Mucosa of stomach (tissue), 1 donor: ENCODE data around the gene INAFM1.
"Not testable (repeated sequence)": the region's sequence is repeated elsewhere in the genome, so short reads cannot be mapped to it uniquely, and the experiment has no call there.

Source experiments
- H3K27me3 ChIP-seq: one replicate; pipeline ENCODE4 v1.7.0; 2013; ENCODE audit warnings: mild to moderate bottlenecking, low read length; ENCODE audit not compliant: control insufficient read depth, insufficient read depth
- H3K36me3 ChIP-seq: one replicate; pipeline ENCODE4 v1.7.0; 2013; ENCODE audit warnings: low read length; ENCODE audit not compliant: control insufficient read depth, insufficient read depth
- H3K4me1 ChIP-seq: one replicate; pipeline ENCODE4 v1.7.0; 2013; ENCODE audit warnings: mild to moderate bottlenecking, low read length; ENCODE audit not compliant: control insufficient read depth, insufficient read depth
- H3K4me3 ChIP-seq: one replicate; pipeline ENCODE4 v1.7.0; 2013; ENCODE audit warnings: low read length
- H3K9ac ChIP-seq: one replicate; pipeline ENCODE4 v1.7.0; 2013; ENCODE audit warnings: mild to moderate bottlenecking, low read length, moderate library complexity
- H3K9me3 ChIP-seq: one replicate; pipeline ENCODE4 v1.7.0; 2013; ENCODE audit warnings: mild to moderate bottlenecking, low read length, moderate library complexity; ENCODE audit not compliant: control insufficient read depth
- donor health status: Pancreatic carcinoma.

Gene INAFM1

DNA sequence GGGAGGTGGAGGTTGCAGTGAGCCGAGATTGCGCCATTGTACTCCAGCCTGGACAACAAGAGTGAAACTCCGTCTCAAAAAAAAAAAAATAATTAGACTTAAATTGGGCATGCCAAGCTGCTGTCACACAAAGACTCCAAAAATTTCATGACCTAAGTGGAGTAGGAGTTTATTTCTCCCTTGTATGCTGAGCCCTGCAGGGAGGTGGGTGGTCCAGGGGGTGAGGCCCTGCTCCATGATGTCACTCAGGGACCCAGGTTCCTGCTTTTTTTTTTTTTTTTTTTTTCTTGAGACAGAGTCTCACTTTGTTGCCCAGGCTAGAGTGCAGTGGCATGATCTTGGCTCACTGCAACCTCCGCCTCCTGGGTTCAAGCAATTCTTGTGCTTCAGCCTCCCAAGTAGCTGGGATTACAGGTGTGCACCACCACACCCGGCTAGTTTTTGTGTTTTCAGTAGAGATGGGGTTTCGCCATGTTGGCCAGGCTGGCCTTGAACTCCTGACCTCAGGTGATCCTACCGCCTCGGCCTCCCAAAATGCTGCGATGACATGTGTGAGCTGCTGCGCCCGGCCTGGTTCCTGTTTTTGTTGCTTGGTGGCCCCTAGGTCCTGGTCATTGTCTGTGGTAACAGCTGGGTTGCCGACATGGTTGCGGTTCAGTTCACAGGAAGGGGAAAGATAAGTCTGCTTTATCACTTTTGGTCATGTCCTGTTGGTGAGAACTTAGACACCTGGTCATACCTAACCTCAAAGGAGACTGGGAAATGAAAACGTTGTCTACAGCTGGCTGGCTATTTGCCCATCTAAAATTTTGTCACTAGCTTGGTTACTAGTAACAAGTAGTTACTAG, 12.5 kb upstream of the INAFM1 start:
- H3K9me3 ChIP-seq, H3K36me3 ChIP-seq, H3K4me1 ChIP-seq, H3K27me3 ChIP-seq, H3K9ac ChIP-seq, H3K4me3 ChIP-seq: not testable (repeated sequence)

DNA sequence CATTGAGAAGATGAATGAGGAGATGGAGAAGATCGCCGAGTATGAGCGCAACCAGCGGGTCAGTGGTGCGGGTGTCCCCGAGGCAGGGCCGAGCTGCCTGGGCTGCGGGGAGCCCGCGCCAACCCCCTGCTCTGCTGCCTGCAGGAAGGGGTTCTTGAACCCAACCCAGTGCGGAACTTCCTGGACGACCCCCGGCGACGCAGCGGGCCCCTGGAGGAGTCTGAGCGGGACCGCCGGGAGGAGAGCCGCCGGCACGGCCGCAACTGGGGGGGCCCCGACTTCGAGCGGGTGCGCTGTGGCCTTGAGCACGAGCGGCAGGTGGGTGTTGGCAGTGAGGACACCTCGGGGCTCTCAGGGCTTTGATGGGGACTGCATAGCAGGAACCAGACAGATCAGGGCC, 10.1 kb upstream of the INAFM1 start:
- Histone ChIP-seq H3K9ac (no peak overlapping the region), H3K4me3 (no peak overlapping the region), H3K36me3 (peaks cover 10% of the 10 kb centered on the region), H3K4me1 (no peaks in the 10 kb centered on the region), H3K9me3 (no peaks in the 10 kb centered on the region), H3K27me3 (no peaks in the 10 kb centered on the region)

DNA sequence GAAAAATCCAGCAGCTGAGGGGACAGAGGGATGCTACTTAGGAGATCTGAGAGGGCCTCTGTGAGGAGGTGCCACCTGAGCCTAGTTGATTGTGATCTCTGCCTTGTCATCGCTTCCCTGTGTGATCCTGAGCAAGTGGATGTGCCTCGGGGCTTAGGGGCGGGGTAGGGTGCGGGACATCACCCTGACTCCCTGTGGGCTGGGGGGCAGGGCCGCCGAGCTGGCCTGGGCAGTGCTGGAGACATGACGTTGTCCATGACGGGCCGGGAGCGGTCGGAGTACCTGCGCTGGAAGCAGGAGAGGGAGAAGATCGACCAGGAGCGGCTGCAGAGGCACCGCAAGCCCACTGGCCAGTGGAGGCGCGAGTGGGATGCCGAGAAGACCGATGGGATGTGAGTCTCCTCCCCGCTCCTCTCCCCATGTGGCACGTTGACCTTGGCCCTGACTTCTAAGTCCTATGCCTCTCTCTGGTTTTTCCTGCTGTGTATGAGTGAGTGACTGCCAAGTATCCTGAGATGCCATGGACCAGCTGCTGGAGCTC, 8.2 kb upstream of the INAFM1 start:
- Histone ChIP-seq H3K4me3 (no peak overlapping the region), H3K9me3 (no peaks in the 10 kb centered on the region), H3K9ac (no peak overlapping the region), H3K4me1 (no peaks in the 10 kb centered on the region), H3K36me3 (peaks cover 5% of the 10 kb centered on the region), H3K27me3 (no peaks in the 10 kb centered on the region)

DNA sequence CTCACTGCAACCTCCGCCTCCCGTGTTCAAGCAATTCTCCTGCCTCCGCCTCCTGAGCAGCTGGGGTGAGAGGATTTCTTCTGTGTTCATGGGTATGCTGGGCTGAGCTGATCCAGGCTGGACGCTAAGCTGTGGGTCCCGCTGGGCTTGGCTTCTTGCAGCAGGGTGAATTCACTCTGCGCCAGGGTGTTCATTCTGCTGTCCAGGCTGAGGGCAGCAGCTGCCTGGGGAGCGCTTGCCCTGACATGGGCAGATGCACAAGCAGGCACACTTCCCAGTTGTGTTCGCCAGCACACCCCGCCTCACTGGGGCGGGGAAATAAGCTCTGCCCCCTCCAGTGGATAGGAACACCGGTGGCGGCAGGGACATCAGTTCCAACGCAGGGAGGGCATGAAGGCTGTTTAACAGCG, 7.3 kb upstream of the INAFM1 start:
- Histone ChIP-seq H3K4me1 (no peaks in the 10 kb centered on the region), H3K9ac (no peak overlapping the region), H3K9me3 (no peaks in the 10 kb centered on the region), H3K27me3 (no peaks in the 10 kb centered on the region), H3K4me3 (no peak overlapping the region), H3K36me3 (peaks cover 5% of the 10 kb centered on the region)

DNA sequence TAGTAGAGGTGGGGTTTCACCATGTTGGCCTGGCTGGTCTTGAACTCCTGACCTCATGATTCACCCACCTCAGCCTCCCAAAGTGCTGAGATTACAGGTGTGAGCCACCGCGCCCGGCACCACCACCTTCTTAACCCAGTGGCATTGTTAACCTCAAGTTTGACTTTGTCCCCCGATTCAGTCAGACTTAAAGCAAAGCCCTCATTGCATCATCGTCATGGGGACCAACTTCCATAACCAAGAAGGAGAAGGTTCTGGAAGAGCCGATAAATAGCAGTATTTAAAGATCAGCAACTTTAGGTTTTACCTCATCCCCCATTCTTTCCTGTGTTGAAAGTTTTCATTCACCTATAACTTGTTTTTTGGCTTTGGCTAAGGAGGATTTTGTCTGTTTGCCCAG, 6.7 kb upstream of the INAFM1 start:
- no peak overlapping the region for H3K9ac ChIP-seq
- no peaks in the 10 kb centered on the region for H3K27me3 ChIP-seq
- H3K9me3 ChIP-seq = no peaks in the 10 kb centered on the region
- no peak overlapping the region for H3K4me3 ChIP-seq
- H3K4me1 ChIP-seq = peaks cover 5% of the 10 kb centered on the region
- peaks cover 5% of the 10 kb centered on the region for H3K36me3 ChIP-seq

DNA sequence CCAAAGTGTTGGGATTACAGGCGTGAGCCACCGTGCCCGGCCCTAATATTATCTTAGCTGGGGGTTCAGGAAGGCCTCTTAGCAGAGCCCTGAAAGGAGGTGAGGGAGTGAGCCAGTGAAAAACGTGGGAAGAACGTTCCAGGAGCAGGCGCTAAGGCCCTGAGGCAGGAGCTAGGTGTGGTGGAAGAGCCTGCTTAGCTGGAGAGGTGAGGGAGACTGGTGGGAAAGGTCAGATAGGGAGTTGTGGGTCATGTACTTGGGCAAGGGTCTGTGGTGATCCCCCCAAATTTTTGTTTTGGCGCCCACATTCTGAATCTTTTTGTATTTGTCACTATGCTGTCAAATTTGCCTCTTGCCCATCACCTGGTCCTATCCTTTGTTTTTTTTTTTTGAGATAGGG, 5.1 kb upstream of the INAFM1 start:
- no peak overlapping the region for H3K9ac ChIP-seq
- peaks cover 5% of the 10 kb centered on the region for H3K36me3 ChIP-seq
- no peak overlapping the region for H3K4me3 ChIP-seq
- H3K4me1 ChIP-seq = peaks cover 5% of the 10 kb centered on the region
- no peaks in the 10 kb centered on the region for H3K9me3 ChIP-seq
- no peaks in the 10 kb centered on the region for H3K27me3 ChIP-seq

DNA sequence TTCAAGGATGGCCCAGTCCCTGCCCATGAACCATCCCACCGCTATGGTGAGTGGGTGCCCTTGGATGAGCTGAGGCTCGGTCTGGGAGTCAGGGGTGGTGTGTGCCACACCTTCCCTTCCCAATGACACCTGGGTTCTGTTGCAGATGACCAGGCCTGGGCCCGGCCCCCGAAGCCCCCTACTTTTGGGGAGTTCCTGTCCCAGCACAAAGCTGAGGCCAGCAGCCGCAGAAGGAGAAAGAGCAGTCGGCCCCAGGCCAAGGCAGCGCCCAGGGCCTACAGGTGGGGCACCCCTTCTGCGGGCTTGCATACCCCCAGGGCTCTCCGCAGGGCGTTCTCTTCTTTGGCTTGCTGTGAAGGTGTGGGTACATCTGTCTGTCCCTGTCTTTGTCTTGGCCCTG, 4.3 kb upstream of the INAFM1 start:
- Histone ChIP-seq H3K36me3 (peaks cover 5% of the 10 kb centered on the region), H3K27me3 (no peaks in the 10 kb centered on the region), H3K9me3 (no peaks in the 10 kb centered on the region), H3K9ac (no peak overlapping the region), H3K4me3 (no peak overlapping the region), H3K4me1 (peaks cover 10% of the 10 kb centered on the region)

DNA sequence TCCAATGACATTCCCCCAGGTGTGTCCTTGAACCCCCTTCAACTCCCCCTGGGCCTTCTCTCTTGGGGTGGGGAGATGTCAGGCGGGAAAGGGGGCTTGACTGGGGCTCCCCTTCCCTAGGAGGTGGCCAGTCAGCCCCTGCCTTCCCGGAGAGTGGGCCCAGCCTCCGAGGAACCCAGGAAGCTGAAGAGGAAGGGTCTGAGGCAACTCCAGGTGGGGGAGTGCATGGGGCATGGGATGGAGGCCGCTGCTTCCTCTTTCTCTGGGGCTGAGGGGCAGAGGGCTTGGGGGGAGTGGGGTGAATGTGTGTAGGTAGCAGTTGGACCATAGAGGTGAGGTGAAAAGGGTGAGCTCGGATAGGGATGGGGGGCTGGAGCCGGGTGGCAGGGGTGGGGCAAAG, 2.7 kb upstream of the INAFM1 start:
- no peaks in the 10 kb centered on the region for H3K27me3 ChIP-seq
- H3K9me3 ChIP-seq = no peaks in the 10 kb centered on the region
- H3K36me3 ChIP-seq = no peaks in the 10 kb centered on the region
- H3K4me3 ChIP-seq = no peak overlapping the region
- peaks cover 14% of the 10 kb centered on the region for H3K4me1 ChIP-seq
- H3K9ac ChIP-seq = no peak overlapping the region

DNA sequence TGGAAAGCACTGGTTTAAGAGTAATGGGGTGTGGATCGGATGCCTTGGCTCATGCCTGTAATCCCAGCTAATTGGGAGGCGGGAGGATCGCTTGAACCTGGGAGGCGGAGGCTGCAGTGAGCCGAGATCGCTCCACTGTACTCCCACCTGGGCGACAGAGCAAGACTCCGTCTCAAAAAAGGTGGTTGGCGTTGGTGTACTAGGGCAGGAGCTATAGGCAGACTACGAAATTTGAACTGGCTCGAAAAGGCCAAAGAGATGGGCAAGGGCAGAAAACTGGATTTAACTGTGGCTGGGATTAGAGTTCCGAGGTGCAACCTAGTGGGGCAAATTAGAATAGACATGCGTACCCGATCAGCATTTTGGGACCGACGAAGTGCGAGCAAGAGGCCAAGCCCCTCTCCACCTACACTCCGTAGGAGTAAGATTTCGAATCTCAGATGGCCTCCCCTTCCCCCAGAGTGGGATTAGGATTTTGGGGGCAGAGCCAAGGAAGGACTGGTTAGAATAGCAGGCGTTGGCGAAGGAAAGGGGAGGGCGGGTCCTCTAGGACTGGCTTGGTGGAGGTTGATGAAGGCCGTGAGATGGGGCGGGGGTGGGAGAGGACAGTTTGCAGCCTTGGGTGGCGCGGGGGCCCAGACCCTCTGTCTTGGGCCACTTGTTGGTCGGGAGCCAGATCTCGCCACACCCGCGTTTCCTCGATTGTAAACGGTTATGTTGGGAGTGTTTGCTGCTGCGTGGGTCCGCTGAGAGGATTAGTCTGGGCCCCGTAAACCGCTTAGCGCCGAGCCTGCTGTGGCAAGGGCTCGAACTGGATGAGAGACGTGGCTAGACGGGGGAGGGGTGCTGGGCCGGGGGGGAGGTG, 2.0 kb upstream of the INAFM1 start:
- H3K9me3 ChIP-seq = no peaks in the 10 kb centered on the region
- no peaks in the 10 kb centered on the region for H3K27me3 ChIP-seq
- peaks cover 14% of the 10 kb centered on the region for H3K4me1 ChIP-seq
- H3K36me3 ChIP-seq = no peaks in the 10 kb centered on the region
- peak overlapping the region; percentile 89 for H3K9ac ChIP-seq
- peak overlapping the region; percentile 48 for H3K4me3 ChIP-seq

DNA sequence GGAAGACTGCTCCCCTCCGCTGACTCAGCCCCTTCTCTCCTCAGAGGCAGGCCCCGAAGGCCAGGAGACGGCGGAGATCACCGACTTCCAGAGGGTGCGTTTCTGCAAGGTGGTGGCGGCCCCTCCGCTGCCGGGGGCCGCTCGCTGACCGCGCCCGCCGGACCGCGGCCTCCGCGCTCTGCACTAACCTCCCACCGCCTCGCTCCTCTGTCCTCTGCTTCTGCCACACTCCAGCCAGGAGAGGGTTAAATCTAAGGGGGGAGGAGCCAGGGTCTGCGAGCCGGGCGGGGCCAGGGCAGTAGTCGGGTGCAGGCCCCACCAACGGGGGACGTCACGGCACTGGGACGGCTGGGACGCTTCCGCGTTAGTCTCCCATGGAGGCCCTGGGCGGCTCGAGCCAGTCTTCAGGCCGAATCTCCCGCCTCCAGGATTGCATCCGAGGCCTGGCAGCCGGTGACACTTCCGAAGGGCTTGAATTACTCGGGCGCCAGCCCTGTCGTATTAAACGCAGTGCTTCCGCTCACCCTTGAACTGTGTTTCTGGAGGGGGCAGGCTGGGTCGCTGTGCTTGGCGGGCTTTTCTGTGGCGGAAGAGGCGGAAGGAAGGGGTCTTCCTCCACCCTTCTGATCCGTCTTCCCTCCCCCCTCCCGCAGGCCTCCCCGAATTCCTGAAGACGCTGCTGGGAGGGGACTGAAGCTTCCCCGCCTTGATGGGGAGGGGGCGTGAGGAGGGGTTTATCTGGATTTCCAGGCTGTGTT, 1.2 kb upstream of the INAFM1 start:
- Histone ChIP-seq H3K4me1 (peaks cover 14% of the 10 kb centered on the region), H3K9me3 (no peaks in the 10 kb centered on the region), H3K27me3 (no peaks in the 10 kb centered on the region), H3K9ac (peak overlapping the region; percentile 89), H3K36me3 (no peaks in the 10 kb centered on the region), H3K4me3 (peak overlapping the region; percentile 48)

DNA sequence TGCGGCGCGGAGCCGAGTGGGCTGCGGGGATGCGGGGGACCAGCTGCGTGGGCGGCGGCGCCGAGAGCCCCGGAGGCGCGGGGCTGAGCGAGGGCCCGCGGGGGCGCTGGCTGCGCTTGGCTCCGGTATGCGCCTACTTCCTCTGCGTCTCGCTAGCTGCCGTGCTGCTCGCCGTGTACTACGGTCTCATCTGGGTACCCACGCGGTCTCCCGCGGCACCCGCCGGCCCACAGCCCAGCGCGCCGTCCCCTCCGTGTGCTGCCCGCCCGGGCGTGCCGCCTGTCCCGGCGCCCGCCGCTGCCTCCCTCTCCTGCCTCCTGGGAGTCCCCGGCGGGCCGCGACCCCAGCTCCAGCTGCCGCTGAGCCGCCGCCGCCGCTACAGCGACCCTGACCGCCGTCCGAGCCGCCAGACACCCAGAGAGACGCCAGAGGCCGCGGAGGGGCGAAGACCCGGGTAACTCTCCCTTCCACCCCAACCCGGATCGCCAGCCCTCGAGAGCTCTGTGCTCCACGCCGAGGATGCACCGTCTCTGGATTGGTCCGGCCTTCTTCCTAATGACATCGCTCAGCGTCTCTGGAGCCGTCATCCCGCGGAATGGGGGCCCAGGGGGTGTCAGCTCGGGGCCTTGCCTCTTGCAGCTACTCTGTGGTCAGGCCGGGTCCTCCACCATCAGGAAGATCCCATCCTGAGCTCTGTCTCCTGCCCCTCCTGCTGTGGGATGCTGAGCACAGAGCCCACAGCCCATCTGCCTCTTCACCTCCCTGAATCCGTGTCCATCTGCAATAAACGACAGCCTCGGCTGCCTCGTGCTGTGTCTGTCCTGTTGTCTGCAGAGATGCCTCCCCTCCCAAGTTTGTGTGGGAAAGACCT, 441 bp downstream of the INAFM1 start:
- Histone ChIP-seq H3K36me3 (no peaks in the 10 kb centered on the region), H3K4me3 (no peak overlapping the region), H3K9me3 (no peaks in the 10 kb centered on the region), H3K4me1 (peaks cover 14% of the 10 kb centered on the region), H3K9ac (peak overlapping the region; percentile 29), H3K27me3 (no peaks in the 10 kb centered on the region)
